Measurements from ENCODE around the gene ISY1.
"Not testable (repeated sequence)": the region's sequence is repeated elsewhere in the genome, so short reads cannot be mapped to it uniquely, and the experiment has no call there.

Gene ISY1

DNA sequence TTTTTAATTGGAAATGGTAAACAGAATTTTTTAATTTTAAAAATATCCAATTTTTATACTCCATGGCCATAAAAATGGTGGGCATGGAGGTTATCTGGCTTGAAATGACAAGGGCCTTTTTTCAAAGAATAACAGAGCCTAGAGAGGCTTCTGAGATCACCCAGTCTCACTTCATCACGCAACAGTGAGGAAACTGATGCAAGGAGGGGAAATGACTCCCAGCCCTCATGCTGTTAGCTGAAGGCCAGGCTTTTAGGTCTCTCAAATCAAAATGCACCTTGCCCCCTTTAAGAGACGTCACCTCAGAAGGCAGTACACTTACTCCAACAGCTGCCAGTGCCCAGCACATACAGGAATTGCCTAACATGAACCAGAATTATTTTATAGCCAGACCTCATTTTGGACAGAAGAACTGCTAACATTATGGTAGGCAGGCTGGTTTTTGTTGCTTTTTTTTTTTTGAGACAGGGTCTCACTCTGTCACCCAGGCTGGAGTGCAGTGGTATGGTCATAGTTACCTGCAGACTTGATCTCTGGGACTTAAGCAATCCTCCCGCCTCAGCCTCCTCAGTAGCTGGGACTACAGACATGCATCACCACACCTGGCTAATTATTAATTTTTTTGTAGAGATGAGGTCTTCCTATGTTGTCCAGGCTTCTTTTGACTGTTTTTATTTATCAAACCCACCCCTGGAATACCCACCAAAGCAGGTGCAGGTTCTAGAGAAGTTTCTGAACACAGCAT lies 48.4 kb downstream of the ISY1 start:
- no peaks in the 10 kb centered on the region for H3K9me3 ChIP-seq (ENCODE audit: control insufficient read depth, insufficient read depth, low read length)
- no peak overlapping the region for H3K27ac ChIP-seq (ENCODE audit: low read depth, low read length)
- peaks cover 11% of the 10 kb centered on the region for H3K4me1 ChIP-seq (ENCODE audit: control insufficient read depth, low read length)
- no peaks in the 10 kb centered on the region for H3K79me2 ChIP-seq (ENCODE audit: control insufficient read depth, low read length)
- H3K9me2 ChIP-seq (replicated peaks; ENCODE audit: control insufficient read depth, low read length), result no peaks in the 10 kb centered on the region
- H3K36me3 ChIP-seq (ENCODE audit: control insufficient read depth, low read length), result no peaks in the 10 kb centered on the region
- no peak overlapping the region for H3K4me2 ChIP-seq (ENCODE audit: low read length)
- no peaks in the 10 kb centered on the region for H3F3A ChIP-seq (ENCODE audit: control insufficient read depth, insufficient read depth)
- no peaks in the 10 kb centered on the region for H4K20me1 ChIP-seq (ENCODE audit: control insufficient read depth, insufficient read depth, low read depth, low read length)
- no peak overlapping the region for H3K4me3 ChIP-seq (ENCODE audit: low read length)
- no peaks in the 10 kb centered on the region for H3K27me3 ChIP-seq (ENCODE audit: control insufficient read depth, low read length)
- TF ChIP-seq, protein P1, sequence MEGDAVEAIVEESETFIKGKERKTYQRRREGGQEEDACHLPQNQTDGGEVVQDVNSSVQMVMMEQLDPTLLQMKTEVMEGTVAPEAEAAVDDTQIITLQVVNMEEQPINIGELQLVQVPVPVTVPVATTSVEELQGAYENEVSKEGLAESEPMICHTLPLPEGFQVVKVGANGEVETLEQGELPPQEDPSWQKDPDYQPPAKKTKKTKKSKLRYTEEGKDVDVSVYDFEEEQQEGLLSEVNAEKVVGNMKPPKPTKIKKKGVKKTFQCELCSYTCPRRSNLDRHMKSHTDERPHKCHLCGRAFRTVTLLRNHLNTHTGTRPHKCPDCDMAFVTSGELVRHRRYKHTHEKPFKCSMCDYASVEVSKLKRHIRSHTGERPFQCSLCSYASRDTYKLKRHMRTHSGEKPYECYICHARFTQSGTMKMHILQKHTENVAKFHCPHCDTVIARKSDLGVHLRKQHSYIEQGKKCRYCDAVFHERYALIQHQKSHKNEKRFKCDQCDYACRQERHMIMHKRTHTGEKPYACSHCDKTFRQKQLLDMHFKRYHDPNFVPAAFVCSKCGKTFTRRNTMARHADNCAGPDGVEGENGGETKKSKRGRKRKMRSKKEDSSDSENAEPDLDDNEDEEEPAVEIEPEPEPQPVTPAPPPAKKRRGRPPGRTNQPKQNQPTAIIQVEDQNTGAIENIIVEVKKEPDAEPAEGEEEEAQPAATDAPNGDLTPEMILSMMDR (IDR thresholded peaks at IDR 0.05; ENCODE audit: low read depth, low read length, poor library complexity, severe bottlenecking), result no peak
- no peak for TF ChIP-seq EZH2phosphoT487 (IDR thresholded peaks at IDR 0.05; ENCODE audit: borderline replicate concordance, low read length)

DNA sequence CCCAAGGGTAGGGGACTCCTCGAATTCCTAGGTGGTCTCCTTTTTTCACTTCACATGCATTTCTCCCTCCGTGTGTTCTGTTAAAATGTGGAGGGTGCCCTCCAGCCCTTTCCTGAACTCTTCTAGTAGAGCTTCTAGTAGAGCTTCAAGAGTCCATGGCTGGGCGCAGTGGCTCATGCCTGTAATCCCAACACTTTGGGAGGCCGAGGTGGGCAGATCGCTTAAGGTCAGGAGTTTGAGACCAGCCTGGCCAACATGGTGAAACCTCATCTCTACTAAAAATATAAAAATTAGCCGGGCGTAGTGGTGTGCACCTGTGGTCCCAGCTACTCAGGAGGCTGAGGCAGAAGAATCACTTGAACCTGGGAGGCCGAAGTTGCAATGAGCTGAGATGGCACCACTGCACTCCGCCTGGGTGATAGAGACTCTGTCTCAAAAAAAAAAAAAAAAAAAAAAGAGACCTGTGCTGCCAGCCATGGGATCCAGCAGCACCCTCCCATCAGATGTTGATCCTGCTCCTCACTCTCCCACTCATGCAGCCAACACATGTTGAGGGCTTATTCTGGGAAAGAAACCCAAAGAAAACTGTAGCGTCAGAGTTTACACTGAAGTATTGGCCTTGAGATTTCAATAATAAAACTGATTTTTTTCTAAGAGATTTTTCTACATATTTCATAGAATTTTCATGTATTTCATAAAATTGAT lies 49.6 kb downstream of the ISY1 start:
- H3K79me2 ChIP-seq (ENCODE audit: control insufficient read depth, low read length); H3K9me2 ChIP-seq (replicated peaks; ENCODE audit: control insufficient read depth, low read length); H3K4me3 ChIP-seq (ENCODE audit: low read length); H3F3A ChIP-seq (ENCODE audit: control insufficient read depth, insufficient read depth); H4K20me1 ChIP-seq (ENCODE audit: control insufficient read depth, insufficient read depth, low read depth, low read length); H3K9me3 ChIP-seq (ENCODE audit: control insufficient read depth, insufficient read depth, low read length); H3K4me2 ChIP-seq (ENCODE audit: low read length); H3K27ac ChIP-seq (ENCODE audit: low read depth, low read length); H3K4me1 ChIP-seq (ENCODE audit: control insufficient read depth, low read length); H3K27me3 ChIP-seq (ENCODE audit: control insufficient read depth, low read length); H3K36me3 ChIP-seq (ENCODE audit: control insufficient read depth, low read length): not testable (repeated sequence)

DNA sequence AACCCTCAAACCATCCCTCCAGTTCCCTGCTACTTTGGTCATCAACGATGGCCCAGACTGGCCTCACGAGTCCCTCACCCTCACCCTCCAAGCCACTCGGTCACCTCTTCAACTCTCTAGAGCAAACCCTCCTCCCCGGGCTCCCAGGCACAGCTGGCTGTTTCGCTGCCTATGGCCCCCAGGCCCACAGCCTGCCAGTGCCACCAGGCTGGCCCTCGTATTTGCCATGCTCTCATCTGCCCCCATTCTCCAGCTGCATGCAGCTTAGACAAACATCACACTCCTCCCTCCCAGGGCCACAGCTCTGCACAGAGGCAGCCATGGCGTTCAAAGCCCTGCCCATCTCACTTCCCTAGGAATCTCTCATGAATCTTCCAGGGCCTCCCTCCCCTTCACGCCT lies 53.1 kb downstream of the ISY1 start:
- no peak overlapping the region for H3K4me2 ChIP-seq (ENCODE audit: low read length)
- no peak overlapping the region for H3K4me3 ChIP-seq (ENCODE audit: low read length)
- no peaks in the 10 kb centered on the region for H3K36me3 ChIP-seq (ENCODE audit: control insufficient read depth, low read length)
- H4K20me1 ChIP-seq (ENCODE audit: control insufficient read depth, insufficient read depth, low read depth, low read length), result no peaks in the 10 kb centered on the region
- no peaks in the 10 kb centered on the region for H3K79me2 ChIP-seq (ENCODE audit: control insufficient read depth, low read length)
- no peaks in the 10 kb centered on the region for H3F3A ChIP-seq (ENCODE audit: control insufficient read depth, insufficient read depth)
- TF ChIP-seq, protein P1 (IDR thresholded peaks at IDR 0.05; ENCODE audit: low read depth, low read length, poor library complexity, severe bottlenecking), result no peak
- no peak for TF ChIP-seq EZH2phosphoT487 (IDR thresholded peaks at IDR 0.05; ENCODE audit: borderline replicate concordance, low read length)
- no peak overlapping the region for H3K27ac ChIP-seq (ENCODE audit: low read depth, low read length)
- H3K9me2 ChIP-seq (replicated peaks; ENCODE audit: control insufficient read depth, low read length), result no peaks in the 10 kb centered on the region
- no peaks in the 10 kb centered on the region for H3K9me3 ChIP-seq (ENCODE audit: control insufficient read depth, insufficient read depth, low read length)
- peaks cover 5% of the 10 kb centered on the region; the same call in 1 of the 2 replicates for H3K4me1 ChIP-seq (ENCODE audit: control insufficient read depth, low read length)
- no peaks in the 10 kb centered on the region for H3K27me3 ChIP-seq (ENCODE audit: control insufficient read depth, low read length)

DNA sequence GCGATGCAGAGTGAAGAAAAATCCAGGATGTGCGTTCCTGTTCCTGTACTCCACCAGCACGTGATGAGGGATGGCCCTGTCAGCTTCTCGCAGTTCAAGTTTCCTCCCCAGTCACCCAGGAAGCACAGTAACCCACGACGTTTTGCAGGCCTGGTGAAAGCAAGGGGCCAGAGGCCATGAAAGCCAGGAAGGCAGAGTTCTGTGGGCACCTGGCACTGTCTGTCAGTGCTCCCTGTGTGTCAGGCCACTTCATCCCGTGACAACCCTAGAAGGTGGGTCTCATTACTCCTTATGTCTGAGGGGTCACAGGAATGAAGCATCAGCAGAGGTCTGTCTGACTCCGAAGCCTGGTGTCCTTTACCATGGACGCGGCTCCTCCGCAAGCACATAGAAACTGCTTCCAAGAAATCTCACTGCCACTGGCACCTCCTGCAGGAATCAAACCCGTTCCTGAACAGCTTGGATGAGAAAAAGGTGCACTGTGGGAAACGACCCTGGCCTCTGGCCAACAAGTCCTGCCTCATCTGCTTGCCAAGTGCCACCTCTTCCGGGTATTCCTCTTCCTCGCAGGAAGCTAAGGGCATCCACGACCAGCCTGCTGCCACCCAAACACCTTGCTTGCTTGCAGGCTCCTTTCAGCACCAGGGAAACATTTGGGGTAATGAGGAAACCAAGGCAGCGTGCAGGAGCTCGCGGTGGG lies 53.8 kb downstream of the ISY1 start:
- H3K36me3 ChIP-seq (ENCODE audit: control insufficient read depth, low read length), result no peaks in the 10 kb centered on the region
- no peak overlapping the region for H3K4me3 ChIP-seq (ENCODE audit: low read length)
- no peaks in the 10 kb centered on the region for H3K4me1 ChIP-seq (ENCODE audit: control insufficient read depth, low read length)
- H3K9me3 ChIP-seq (ENCODE audit: control insufficient read depth, insufficient read depth, low read length), result no peaks in the 10 kb centered on the region
- H3K79me2 ChIP-seq (ENCODE audit: control insufficient read depth, low read length), result no peaks in the 10 kb centered on the region
- H3F3A ChIP-seq (ENCODE audit: control insufficient read depth, insufficient read depth), result no peaks in the 10 kb centered on the region
- H3K9me2 ChIP-seq (replicated peaks; ENCODE audit: control insufficient read depth, low read length), result no peaks in the 10 kb centered on the region
- no peaks in the 10 kb centered on the region for H3K27me3 ChIP-seq (ENCODE audit: control insufficient read depth, low read length)
- H3K4me2 ChIP-seq (ENCODE audit: low read length), result no peak overlapping the region
- TF ChIP-seq, protein P1 (IDR thresholded peaks at IDR 0.05; ENCODE audit: low read depth, low read length, poor library complexity, severe bottlenecking), result no peak
- no peak for TF ChIP-seq EZH2phosphoT487 (IDR thresholded peaks at IDR 0.05; ENCODE audit: borderline replicate concordance, low read length)
- no peak overlapping the region for H3K27ac ChIP-seq (ENCODE audit: low read depth, low read length)
- H4K20me1 ChIP-seq (ENCODE audit: control insufficient read depth, insufficient read depth, low read depth, low read length), result no peaks in the 10 kb centered on the region

Measured in DOHH2 (cell line).